Measurements from ENCODE around the gene FNDC3A.
"Not testable (repeated sequence)": the region's sequence is repeated elsewhere in the genome, so short reads cannot be mapped to it uniquely, and the experiment has no call there.

Gene FNDC3A

GRCh38 chr13:48977973-48978372, 2.3 kb downstream of the FNDC3A start:
- DNase-seq: no peak

GRCh38 chr13:48978942-48979601, 3.4 kb downstream of the FNDC3A start:
- DNase-seq: no peak

DNA sequence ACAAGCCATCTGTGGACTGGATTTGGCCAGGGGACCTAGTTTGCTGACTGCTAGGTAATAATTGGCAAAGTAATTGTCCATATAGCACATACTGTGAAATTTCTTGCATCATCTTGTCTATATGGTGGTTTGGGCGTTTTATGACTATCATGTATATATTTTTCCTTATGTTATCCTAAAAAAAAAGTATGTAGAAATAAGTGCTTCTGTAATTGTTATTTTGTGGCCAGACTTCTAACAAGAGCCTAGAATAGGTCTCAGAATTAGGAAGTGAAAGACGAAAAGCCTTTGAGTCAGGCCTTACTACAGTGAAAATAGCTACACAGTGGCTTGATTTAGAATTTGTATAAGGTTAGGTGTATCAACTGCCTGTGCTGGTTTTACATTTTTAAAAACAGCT, 4.2 kb downstream of the FNDC3A start:
- no peak for DNase-seq

GRCh38 chr13:48983331-48983730, 7.6 kb downstream of the FNDC3A start:
- DNase-seq: no peak

DNA sequence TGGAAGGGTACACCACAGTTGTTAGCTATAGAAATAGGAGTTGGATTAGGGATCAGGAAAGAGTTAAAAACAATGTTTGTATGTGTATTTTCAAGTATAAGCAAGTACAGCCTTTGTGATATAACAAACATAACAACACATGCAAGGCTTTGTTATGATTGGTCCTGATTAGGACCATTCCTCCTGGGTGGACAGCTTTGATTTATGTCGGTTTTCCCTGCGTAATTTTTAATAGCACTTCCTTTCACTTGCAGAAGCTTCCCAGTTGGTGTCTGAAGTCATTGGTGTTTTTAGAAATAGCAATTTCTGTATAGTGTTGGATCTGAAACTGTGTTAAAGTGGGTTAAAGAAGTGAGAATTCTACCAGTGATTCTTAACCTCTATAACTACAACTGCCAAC, 10.0 kb downstream of the FNDC3A start:
- no peak for DNase-seq

GRCh38 chr13:48990900-48991299, 15.2 kb downstream of the FNDC3A start:
- DNase-seq: no peak

GRCh38 chr13:48993150-48993549, 17.4 kb downstream of the FNDC3A start:
- no peak for DNase-seq

DNA sequence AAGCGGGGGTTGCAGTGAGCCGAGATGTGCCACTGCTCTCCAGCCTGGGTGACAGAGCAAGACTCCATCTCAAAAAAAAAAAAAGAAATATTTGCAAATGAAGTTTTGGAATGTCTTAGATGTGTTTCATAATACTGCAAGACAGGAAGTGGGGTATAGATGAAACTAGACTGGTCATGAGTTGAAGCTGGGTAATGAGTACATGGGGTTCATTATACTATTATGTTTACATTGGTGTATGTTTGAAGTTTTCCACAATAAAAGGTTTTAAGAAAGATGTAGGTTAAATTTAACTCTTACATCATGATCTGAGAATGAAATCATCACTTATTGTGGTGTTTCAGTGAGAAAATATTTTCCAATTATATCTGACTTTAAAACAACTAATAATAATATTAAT, 19.0 kb downstream of the FNDC3A start:
- no peak for DNase-seq

DNA sequence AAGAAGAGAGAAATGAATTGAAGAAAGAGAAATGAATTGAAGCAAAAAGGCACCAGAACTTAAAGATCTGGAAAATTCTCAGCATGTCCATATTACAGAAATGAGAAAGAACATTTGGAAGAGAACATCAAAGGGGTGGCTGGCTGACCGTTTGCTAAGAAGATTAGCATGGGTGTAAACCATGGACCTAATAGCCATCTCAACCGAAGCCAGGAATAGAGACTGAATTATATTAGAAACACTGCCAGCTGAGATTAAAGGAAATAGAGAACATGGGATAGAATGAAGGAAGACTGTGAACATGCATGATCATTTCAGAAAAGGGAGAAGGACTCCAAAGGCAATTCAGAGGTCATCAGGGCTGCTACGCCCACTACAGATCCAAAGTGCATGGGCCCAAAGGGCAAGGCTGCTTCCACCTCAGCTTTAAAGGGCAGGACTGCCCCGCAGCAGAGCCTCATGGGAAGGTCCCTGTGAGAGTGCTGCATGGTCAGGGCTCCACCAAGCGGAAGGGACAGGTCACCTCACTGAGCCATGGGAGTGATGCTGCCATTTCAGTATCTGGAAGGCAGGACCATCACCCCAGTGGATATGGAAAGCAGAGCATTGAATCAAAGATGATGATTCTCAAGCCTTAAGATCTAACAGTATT, 23.1 kb downstream of the FNDC3A start:
- DNase-seq: no peak

DNA sequence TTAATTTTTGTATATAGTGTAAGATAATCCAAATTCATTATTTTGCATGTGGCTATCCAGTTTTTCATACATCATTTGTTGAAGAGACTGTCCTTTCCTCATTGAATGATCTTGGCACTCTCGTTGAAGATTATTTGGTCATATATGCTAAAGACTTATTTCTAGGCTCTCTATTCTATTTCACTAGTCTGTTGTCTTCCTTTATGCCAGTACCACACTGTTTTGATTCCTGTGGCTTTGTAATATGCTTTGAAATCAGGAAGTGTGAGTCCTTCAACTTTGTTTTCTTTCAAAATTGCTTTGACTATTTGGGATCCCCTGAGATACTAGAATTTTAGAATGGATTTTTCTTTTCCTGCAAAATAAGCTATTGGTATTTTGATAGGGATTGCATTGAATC, 24.5 kb downstream of the FNDC3A start:
- no peak for DNase-seq

DNA sequence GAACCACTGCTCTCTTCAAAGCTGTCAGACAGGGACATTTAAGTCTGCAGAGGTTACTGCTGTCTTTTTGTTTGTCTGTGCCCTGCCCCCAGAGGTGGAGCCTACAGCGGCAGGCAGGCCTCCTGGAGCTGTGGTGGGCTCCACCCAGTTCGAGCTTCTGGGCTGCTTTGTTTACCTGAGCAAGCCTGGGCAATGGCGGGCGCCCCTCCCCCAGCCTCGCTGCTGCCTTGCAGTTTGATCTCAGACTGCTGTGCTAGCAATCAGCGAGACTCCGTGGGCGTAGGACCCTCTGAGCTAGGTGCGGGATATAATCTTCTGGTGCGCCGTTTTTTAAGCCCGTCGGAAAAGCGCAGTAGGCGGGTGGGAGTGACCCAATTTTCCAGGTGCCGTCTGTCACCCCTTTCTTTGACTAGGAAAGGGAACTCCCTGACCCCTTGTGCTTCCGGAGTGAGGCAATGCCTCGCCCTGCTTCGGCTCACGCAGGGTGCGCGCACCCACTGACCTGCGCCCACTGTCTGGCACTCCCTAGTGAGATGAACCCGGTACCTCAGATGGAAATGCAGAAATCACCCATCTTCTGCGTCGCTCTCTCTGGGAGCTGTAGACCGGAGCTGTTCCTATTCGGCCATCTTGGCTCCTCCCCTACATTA, 43.4 kb downstream of the FNDC3A start:
- DNase-seq: not testable (repeated sequence)

DNA sequence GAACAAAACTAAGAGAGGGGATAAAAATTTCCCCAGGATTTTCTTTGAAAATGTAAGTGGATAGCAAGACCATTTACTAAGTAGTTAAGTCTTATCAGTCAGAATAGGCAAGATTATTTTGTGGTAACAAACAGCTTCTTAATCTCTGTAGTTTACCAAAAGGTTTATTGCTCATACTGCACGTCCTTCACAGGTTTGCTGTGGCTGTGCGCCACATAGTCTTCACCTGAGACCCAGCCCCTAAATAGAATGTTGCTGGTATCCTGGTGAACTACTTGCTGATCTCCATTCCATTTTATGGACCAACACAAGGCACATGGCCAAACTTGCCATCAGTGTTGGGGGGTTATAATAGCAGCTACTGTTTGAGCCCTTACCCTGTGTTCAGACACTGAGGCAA, 44.6 kb downstream of the FNDC3A start:
- no peak for DNase-seq

DNA sequence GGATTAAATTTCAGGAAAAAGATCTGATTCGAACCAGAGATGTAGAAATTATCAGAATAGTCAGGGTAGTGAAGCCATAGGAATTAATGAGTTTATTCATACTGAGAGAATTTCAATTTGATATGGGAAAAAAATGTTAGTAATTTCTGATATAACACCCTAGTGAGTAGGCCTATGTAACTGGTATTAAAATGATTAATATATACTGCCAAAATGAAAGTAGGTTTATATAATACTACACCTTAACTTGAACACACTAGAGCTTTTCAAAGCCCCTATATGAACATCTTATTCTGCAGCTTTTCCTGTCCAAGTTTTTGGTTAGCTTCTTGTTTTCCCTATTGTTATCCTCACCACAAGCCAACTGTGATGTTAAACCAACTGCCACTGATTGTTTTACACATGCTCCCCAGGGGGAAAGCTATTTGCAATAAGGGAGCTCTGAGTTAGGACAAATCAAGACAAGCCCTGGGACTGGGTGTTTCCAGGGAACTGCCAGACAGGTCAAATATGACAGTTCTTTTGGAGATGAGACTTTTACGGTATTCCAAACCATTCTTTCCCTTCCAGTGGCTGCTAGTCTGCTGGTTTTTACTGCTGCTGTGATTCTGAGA, 45.3 kb downstream of the FNDC3A start:
- no peak for DNase-seq

GRCh38 chr13:49021953-49022352, 46.2 kb downstream of the FNDC3A start:
- no peak for DNase-seq

GRCh38 chr13:49022472-49023144, 46.9 kb downstream of the FNDC3A start:
- no peak for DNase-seq

GRCh38 chr13:49023431-49023830, 47.7 kb downstream of the FNDC3A start:
- DNase-seq: no peak

DNA sequence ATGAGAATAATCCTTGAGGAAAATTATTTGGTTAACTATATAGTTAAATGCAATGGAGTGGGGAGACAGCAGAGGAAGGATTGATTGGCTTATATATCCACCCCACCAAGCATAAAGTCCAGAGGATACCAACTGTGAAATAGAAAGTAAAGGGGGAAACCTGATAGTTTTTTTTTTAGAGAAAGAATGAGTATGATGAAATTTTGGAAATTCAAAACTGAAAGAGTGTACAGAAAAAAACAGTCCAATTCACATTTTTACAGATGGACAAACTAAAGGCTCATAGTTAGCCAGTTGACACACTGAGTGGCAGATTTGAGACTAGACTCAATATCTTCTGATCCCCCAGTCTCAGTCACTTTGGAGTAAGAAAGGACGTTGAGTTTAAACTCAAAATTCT, 51.1 kb downstream of the FNDC3A start:
- no peak for DNase-seq

DNA sequence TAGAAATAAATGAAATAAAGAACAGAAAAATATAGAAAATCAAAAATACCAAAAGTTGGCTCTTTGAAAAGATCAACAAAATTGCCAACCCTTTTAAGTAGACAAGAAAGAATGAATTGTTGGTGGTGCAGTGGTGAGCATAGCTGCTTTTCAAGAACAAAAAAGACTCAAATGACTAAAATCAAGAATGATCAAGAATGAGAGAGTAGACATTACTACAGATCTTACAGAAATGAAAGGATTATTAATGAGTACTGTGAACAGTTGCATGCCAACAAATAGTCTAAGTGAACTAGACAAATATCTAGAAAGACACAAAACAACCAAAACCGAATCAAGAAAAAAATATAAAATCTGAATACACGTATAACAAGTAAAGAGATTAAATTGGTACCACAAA, 53.9 kb downstream of the FNDC3A start:
- no peak for DNase-seq

DNA sequence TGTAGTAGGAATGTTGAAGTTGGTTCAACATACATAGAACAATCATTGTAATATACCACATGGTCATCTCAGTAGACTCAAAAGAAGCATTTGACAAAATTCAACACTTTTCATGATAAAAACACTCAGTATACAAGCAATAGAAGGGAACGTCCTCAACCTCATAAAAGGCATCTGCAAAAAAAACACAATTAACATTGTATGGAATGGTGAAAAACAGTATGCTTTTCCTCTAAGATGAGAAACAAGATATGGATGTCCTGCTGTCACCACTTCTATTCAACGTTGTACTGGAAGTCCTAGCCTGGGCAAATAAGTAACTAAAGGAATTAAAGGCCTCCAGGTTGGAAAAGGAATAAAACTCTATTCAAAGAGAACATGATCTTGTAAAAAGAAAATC, 54.5 kb downstream of the FNDC3A start:
- no peak for DNase-seq

- DNase-seq: no peak
These were observed 65.2 kb downstream of the FNDC3A start for GRCh38 chr13:49040872-49041271.

DNA sequence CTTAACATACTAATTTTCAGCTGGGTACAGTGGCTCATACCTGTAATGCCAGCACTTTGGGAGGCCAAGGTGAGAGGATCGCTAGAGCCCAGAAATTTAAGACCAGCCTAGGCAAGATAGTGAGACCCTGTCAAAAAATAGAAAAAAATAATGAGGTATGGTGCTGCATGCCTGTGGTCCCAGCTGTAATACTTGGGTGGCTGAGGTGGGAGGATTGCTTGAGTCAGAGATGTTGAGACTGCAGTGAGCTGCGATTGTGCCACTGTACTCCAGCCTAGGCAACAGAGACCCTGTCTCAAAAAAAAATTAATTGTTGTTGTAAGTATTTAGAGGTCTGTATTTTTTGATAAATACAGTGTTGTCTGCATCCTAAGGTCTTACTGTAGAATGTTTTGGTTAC, 66.8 kb downstream of the FNDC3A start:
- no peak for DNase-seq

DNA sequence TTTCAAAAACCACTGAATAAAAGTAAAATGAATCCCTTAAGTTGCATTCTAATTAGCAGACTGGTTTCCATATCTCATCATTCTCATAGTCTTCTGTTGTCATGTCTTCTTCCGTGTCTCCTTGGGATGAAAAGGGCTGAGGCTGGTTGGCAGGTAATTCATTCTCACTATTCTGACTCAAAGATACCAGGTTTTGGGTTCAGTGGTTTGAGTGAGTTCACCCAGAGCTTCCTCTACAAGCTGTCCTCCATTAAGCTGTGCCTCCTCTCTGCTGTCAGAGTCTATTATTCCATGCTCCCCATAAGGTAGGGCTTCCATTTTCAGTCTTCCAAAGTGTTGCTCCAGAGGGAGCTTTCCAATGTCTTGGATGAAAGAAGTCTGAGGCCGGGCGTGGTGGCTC, 68.3 kb downstream of the FNDC3A start:
- no peak for DNase-seq

DNA sequence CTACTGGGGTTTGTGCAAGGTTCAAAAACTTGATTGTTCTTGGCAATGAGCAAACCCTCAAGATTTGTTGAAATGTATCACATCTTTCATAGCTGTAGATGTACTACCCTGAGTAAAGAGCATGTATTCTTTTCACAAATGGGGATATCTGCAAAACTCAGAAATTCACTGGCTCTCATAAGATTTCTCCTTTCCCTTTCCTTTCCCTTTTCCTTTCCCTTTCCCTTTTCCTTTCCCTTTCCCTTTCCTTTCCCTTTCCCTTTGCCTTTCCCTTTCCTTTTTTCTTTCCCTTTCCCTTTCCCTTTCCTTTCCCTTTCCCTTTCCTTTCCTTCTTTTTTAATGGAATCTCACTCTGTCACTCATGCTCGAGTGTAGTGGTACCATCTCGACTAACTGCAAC, 69.1 kb downstream of the FNDC3A start:
- DNase-seq: no peak

- no peak for DNase-seq
These were observed 70.3 kb downstream of the FNDC3A start for GRCh38 chr13:49046002-49046401.
